Ishikawa (cell line): Measurements from ENCODE around the gene CNOT1.

Experiments used
- CEBPB ChIP-seq: IDR thresholded peaks from 2 replicates; pipeline ENCODE4 v1.6.1; 2012
- CREB1 ChIP-seq: IDR thresholded peaks from 2 replicates; pipeline ENCODE4 v1.6.1; 2012; ENCODE audit warnings: low read depth
- EGR1 ChIP-seq: IDR thresholded peaks from 2 replicates; pipeline ENCODE4 v1.6.1; 2012
- EP300 ChIP-seq: IDR thresholded peaks from 2 replicates; pipeline ENCODE4 v1.6.1; 2012; ENCODE audit warnings: borderline replicate concordance
- FOXM1 ChIP-seq: IDR thresholded peaks from 2 replicates; pipeline ENCODE4 v1.6.1; 2012; ENCODE audit warnings: low read depth, borderline replicate concordance
- MAX ChIP-seq: IDR thresholded peaks from 2 replicates; pipeline ENCODE4 v1.6.1; 2012
- NFIC ChIP-seq: IDR thresholded peaks from 2 replicates; pipeline ENCODE4 v1.6.1; 2012
- RAD21 ChIP-seq: IDR thresholded peaks from 2 replicates; pipeline ENCODE4 v1.6.1; 2012; ENCODE audit warnings: low read depth
- REST ChIP-seq: IDR thresholded peaks from 2 replicates; pipeline ENCODE4 v1.6.1; 2012; ENCODE audit warnings: low read depth, mild to moderate bottlenecking
- TAF1 ChIP-seq: IDR thresholded peaks from 2 replicates; pipeline ENCODE4 v1.6.1; 2012; ENCODE audit warnings: low read depth, mild to moderate bottlenecking
- TCF12 ChIP-seq: IDR thresholded peaks from 2 replicates; pipeline ENCODE4 v1.6.1; 2012; ENCODE audit warnings: low read depth
- TEAD4 ChIP-seq: IDR thresholded peaks from 2 replicates; pipeline ENCODE4 v1.6.1; 2012
- USF1 ChIP-seq: IDR thresholded peaks from 2 replicates; pipeline ENCODE4 v1.6.1; 2012
- YY1 ChIP-seq: IDR thresholded peaks from 2 replicates; pipeline ENCODE4 v1.6.1; 2012; ENCODE audit warnings: low read depth
- ZBTB7A ChIP-seq: IDR thresholded peaks from 2 replicates; pipeline ENCODE4 v1.6.1; 2012; ENCODE audit warnings: low read depth

CNOT1 gene

GRCh38 chr16:58497468-58497867, 132.2 kb downstream of the CNOT1 start:
- TF ChIP-seq REST, result no peak

GRCh38 chr16:58495521-58496331, 133.9 kb downstream of the CNOT1 start:
- TF ChIP-seq CEBPB (no peak), YY1 (no peak), TAF1 (no peak), TEAD4 (no peak), RAD21 (no peak), TCF12 (no peak), EP300 (no peak), ZBTB7A (no peak), REST (no peak), MAX (no peak), CREB1 (no peak), NFIC (no peak)

GRCh38 chr16:58494981-58495520, 134.6 kb downstream of the CNOT1 start:
- TF ChIP-seq EGR1, result 0 out of 2 replicates have a peak, but pooled peaks have one; percentile 15
- TF ChIP-seq FOXM1, result peak; percentile 88
- TF ChIP-seq RAD21, result peak; percentile 37; the same call in 1 of the 2 replicates
- no peak for TF ChIP-seq YY1
- TF ChIP-seq EP300, result no peak

- TF ChIP-seq EP300, result no peak
- no peak for TF ChIP-seq CEBPB
- TF ChIP-seq YY1, result no peak
- no peak for TF ChIP-seq ZBTB7A
- no peak for TF ChIP-seq REST
- no peak for TF ChIP-seq TAF1
- no peak for TF ChIP-seq RAD21
These were observed 135.7 kb downstream of the CNOT1 start for GRCh38 chr16:58493756-58494431.

- TF ChIP-seq USF1, result no peak
- no peak for TF ChIP-seq CEBPB
- no peak for TF ChIP-seq YY1
- TF ChIP-seq EGR1, result no peak
- TF ChIP-seq TCF12, result no peak
- TF ChIP-seq FOXM1, result no peak
- TF ChIP-seq EP300, result no peak
- TF ChIP-seq MAX, result no peak
- no peak for TF ChIP-seq ZBTB7A
- no peak for TF ChIP-seq RAD21
- TF ChIP-seq NFIC, result no peak
- no peak for TF ChIP-seq TAF1
- no peak for TF ChIP-seq CREB1
These were observed 136.9 kb downstream of the CNOT1 start for GRCh38 chr16:58492735-58493134.
